ENCODE measurements around the gene TNFRSF17. TPM values are rescaled to one million over a fixed set of nuclear protein-coding genes. Genes with fewer than 3 reads are reported as not detected.
"Not testable (repeated sequence)": the region's sequence is repeated elsewhere in the genome, so short reads cannot be mapped to it uniquely, and the experiment has no call there.

Gene TNFRSF17
- total and polyA plus RNA-seq, 4 experiments from 2014 or later: 3.0 TPM; not detected in 3

DNA sequence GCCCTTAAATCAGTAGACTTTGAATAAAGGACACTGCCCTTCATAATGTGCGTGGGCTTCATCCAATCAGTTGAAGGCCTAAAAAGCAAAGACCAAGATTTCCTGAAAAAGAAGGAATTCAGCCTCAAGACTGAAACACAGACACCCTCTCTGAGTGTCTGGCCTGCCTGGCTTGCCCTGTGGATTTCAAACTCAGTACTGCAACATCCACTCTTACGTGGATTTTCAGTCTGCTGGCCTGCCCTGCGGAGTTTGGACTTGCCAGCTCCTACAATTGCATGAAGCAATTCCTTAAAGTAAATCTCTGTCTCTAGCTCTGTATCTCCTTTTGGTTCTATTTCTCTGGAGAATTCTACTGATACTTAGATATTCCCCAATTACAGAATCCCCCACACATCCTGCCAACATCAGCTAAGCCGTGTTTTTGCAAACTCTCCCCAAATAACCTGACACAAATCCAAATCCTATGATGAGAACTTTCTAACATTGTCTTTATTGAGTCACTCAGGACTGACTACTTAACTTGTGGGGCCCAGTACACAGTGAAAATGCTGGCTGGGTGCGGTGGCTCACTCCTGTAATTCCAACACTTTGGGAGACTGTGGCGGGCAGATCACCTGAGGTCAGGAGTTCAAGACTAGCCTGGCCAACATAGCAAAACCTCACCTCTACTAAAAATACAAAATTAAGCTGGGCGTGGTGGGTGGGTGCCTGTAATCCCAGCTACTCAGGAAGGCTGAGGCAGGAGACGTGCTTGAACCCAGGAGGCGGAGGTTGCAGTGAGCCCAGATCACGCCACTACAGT, 7.2 kb upstream of the TNFRSF17 start:
- Mint-ChIP-seq H3K4me1 (no peaks in the 10 kb centered on the region), H3K36me3 (no peaks in the 10 kb centered on the region), H3K9me3 (no peaks in the 10 kb centered on the region), H3K4me3 (no peak overlapping the region), H3K27me3 (peaks cover 0 to 6% of the 10 kb centered on the region in 2 donors), H3K27ac (no peak overlapping the region)
- no peak overlapping the region for H3K27ac ChIP-seq (ENCODE audit: low read depth, low read length)
- H3K36me3 ChIP-seq (ENCODE audit: insufficient read depth, low read length): no peaks in the 10 kb centered on the region
- no peaks in the 10 kb centered on the region for H3K9me3 ChIP-seq (ENCODE audit: control insufficient read depth in 1 of 2, low read length in 2 of 2)
- DNase-seq: no peak
- ChIA-PET CTCF (ENCODE audit: partially characterized antibody) (no interaction called here), POLR2A (ENCODE audit: partially characterized antibody) (no interaction called here)
- H3K4me1 ChIP-seq (ENCODE audit: insufficient read depth, low read length): no peaks in the 10 kb centered on the region
- no peaks in the 10 kb centered on the region for H3K27me3 ChIP-seq (ENCODE audit: insufficient read depth, low read length)
- intact Hi-C loops (cut with micrococcal nuclease): no loop called here
- no peak overlapping the region for H3K4me3 ChIP-seq (ENCODE audit: low read length in 2 of 2)

DNA sequence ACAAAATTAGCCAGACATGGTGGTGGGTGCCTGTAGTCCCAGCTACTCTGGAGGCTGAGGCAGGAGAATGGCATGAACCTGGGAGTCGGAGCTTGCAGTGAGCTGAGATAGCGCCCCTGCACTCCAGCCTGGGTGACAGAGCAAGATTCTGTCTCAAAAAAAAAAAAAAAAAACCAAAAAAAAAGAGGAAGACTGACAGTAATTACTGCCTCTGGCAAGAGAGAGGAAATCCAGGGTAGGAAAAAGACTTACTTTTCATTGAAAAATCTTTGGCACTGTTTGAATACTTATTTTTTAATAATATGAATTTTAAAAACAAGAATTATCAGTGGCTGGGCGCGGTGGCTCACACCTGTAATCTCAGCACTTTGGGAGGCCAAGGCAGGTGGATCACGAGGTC, 2.6 kb upstream of the TNFRSF17 start:
- H3K4me3 ChIP-seq (ENCODE audit: low read length in 2 of 2); POLR2A ChIA-PET (ENCODE audit: partially characterized antibody); DNase-seq; H3K27me3 Mint-ChIP-seq; H3K27ac Mint-ChIP-seq; H3K36me3 ChIP-seq (ENCODE audit: insufficient read depth, low read length); H3K4me1 ChIP-seq (ENCODE audit: insufficient read depth, low read length); intact Hi-C loops (cut with micrococcal nuclease); H3K4me3 Mint-ChIP-seq; H3K9me3 Mint-ChIP-seq; H3K36me3 Mint-ChIP-seq; H3K27ac ChIP-seq (ENCODE audit: low read depth, low read length); H3K4me1 Mint-ChIP-seq; H3K9me3 ChIP-seq (ENCODE audit: control insufficient read depth in 1 of 2, low read length in 2 of 2); CTCF ChIA-PET (ENCODE audit: partially characterized antibody); H3K27me3 ChIP-seq (ENCODE audit: insufficient read depth, low read length): not testable (repeated sequence)

DNA sequence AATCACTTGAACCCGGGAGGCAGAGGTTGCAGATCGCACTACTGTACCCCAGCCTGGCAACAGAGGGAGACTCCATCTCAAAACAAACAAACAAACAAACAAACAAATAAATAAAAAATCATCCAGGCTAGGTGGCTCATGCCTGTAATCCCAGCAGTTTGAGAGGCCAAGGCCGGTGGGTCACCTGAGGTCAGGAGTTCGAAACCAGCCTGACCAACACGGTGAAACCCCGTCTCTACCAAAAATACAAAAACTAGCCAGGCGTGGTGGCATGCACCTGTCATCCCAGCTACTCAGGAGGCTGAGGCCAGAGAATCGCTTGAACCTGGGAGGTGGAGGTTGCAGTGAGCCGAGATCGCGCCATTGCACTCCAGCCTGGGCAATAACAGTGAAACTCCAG, 2.0 kb upstream of the TNFRSF17 start:
- H3K27ac ChIP-seq (ENCODE audit: low read depth, low read length); H3K36me3 Mint-ChIP-seq; H3K4me3 Mint-ChIP-seq; intact Hi-C loops (cut with micrococcal nuclease); H3K36me3 ChIP-seq (ENCODE audit: insufficient read depth, low read length); POLR2A ChIA-PET (ENCODE audit: partially characterized antibody); H3K27me3 ChIP-seq (ENCODE audit: insufficient read depth, low read length); H3K4me1 Mint-ChIP-seq; H3K9me3 Mint-ChIP-seq; CTCF ChIA-PET (ENCODE audit: partially characterized antibody); DNase-seq; H3K4me1 ChIP-seq (ENCODE audit: insufficient read depth, low read length); H3K27ac Mint-ChIP-seq; H3K4me3 ChIP-seq (ENCODE audit: low read length in 2 of 2); H3K9me3 ChIP-seq (ENCODE audit: control insufficient read depth in 1 of 2, low read length in 2 of 2): not testable (repeated sequence)
- peaks cover 0 to 11% of the 10 kb centered on the region in 2 donors for H3K27me3 Mint-ChIP-seq

DNA sequence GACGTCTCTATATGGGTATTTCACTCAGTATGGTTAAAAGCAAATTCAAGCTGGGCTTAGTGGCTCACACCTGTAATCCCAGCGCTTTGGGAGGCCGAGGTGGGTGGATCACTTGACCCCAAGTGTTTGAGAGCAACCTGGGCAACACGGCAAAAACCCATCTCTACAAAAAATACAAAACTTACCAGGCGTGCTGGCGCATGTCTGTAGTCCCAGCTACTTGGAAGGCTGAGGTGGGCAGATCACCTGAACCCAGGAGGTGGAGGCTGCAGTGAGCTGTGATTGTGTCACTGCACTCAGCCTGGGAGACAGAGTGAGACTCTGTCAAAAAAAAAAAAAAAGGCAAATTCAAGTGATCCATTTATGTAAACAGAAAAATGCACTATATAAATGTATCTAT, 1.3 kb upstream of the TNFRSF17 start:
- no peaks in the 10 kb centered on the region for H3K36me3 Mint-ChIP-seq
- H3K27ac ChIP-seq (ENCODE audit: low read depth, low read length): no peak overlapping the region
- H3K9me3 Mint-ChIP-seq: no peaks in the 10 kb centered on the region
- DNase-seq: no peak
- peaks cover 0 to 11% of the 10 kb centered on the region in 2 donors for H3K27me3 Mint-ChIP-seq
- H3K9me3 ChIP-seq (ENCODE audit: control insufficient read depth in 1 of 2, low read length in 2 of 2): no peaks in the 10 kb centered on the region
- H3K4me1 Mint-ChIP-seq: peaks cover 0 to 1% (median 0%) of the 10 kb centered on the region in 4 donors
- ChIA-PET CTCF (ENCODE audit: partially characterized antibody) (no interaction called here), POLR2A (ENCODE audit: partially characterized antibody) (no interaction called here)
- no peaks in the 10 kb centered on the region for H3K4me1 ChIP-seq (ENCODE audit: insufficient read depth, low read length)
- no peaks in the 10 kb centered on the region for H3K27me3 ChIP-seq (ENCODE audit: insufficient read depth, low read length)
- H3K36me3 ChIP-seq (ENCODE audit: insufficient read depth, low read length): no peaks in the 10 kb centered on the region
- intact Hi-C loops (cut with micrococcal nuclease): no loop called here
- H3K4me3 Mint-ChIP-seq: no peak overlapping the region
- no peak overlapping the region for H3K27ac Mint-ChIP-seq
- no peak overlapping the region for H3K4me3 ChIP-seq (ENCODE audit: low read length in 2 of 2)

DNA sequence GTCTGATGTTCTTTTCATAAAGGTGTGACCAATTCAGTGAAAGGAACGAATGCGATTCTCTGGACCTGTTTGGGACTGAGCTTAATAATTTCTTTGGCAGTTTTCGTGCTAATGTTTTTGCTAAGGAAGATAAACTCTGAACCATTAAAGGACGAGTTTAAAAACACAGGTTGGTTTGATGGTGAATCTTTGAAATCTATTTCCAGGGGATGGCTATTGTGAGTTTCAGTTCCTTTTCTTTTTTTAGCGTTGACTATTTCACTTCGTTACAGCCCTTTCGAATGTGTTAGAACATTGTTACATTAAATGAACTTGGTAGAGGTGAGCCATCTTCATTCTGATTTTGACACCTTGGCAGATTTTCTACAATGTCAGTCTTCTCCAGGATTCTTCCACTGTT, 1.2 kb downstream of the TNFRSF17 start:
- H3K27me3 ChIP-seq (ENCODE audit: insufficient read depth, low read length): no peaks in the 10 kb centered on the region
- Mint-ChIP-seq H3K36me3 (no peaks in the 10 kb centered on the region), H3K4me3 (no peak overlapping the region), H3K27me3 (peaks cover 0 to 8% of the 10 kb centered on the region in 2 donors), H3K9me3 (no peaks in the 10 kb centered on the region), H3K27ac (no peak overlapping the region), H3K4me1 (peaks cover 0 to 1% (median 0%) of the 10 kb centered on the region in 4 donors)
- H3K36me3 ChIP-seq (ENCODE audit: insufficient read depth, low read length): no peaks in the 10 kb centered on the region
- H3K4me3 ChIP-seq (ENCODE audit: low read length in 2 of 2): no peak overlapping the region
- DNase-seq: no peak
- intact Hi-C loops (cut with micrococcal nuclease): no loop called here
- no peaks in the 10 kb centered on the region for H3K4me1 ChIP-seq (ENCODE audit: insufficient read depth, low read length)
- H3K27ac ChIP-seq (ENCODE audit: low read depth, low read length): no peak overlapping the region
- ChIA-PET CTCF (ENCODE audit: partially characterized antibody) (no interaction called here), POLR2A (ENCODE audit: partially characterized antibody) (no interaction called here)
- no peaks in the 10 kb centered on the region for H3K9me3 ChIP-seq (ENCODE audit: control insufficient read depth in 1 of 2, low read length in 2 of 2)

DNA sequence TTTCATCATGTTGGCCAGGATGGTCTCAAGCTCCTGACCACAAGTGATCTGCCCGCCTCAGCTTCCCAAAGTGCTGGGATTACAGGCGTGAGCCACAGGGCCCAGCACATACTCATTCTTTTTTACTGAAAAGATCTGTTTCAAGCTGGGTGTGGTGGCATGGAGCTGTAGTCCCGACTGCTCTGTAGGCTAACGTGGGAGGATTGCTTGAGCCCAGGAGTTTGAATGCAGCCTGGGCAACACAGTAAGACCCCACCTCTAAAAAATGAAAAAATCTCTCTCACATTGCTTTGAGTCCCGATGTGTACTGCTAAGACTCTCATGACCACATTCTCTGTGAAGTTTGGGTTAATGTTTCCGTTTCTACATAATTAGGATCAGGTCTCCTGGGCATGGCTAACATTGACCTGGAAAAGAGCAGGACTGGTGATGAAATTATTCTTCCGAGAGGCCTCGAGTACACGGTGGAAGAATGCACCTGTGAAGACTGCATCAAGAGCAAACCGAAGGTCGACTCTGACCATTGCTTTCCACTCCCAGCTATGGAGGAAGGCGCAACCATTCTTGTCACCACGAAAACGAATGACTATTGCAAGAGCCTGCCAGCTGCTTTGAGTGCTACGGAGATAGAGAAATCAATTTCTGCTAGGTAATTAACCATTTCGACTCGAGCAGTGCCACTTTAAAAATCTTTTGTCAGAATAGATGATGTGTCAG, 2.3 kb downstream of the TNFRSF17 start:
- no peaks in the 10 kb centered on the region for H3K36me3 ChIP-seq (ENCODE audit: insufficient read depth, low read length)
- CTCF ChIA-PET (ENCODE audit: partially characterized antibody): interaction anchor here (0.6 kb wide), 2 partner anchors 14 to 649 kb away, joined by 3 read pairs; no protein-coding TSS in a partner anchor
- H3K27ac ChIP-seq (ENCODE audit: low read depth, low read length): no peak overlapping the region
- H3K4me3 Mint-ChIP-seq: no peak overlapping the region
- H3K27me3 ChIP-seq (ENCODE audit: insufficient read depth, low read length): no peaks in the 10 kb centered on the region
- no peak overlapping the region for H3K4me3 ChIP-seq (ENCODE audit: low read length in 2 of 2)
- H3K27ac Mint-ChIP-seq: no peak overlapping the region
- no peaks in the 10 kb centered on the region for H3K4me1 ChIP-seq (ENCODE audit: insufficient read depth, low read length)
- no peaks in the 10 kb centered on the region for H3K9me3 Mint-ChIP-seq
- H3K4me1 Mint-ChIP-seq: peaks cover 0 to 1% (median 0%) of the 10 kb centered on the region in 4 donors
- H3K36me3 Mint-ChIP-seq: no peaks in the 10 kb centered on the region
- H3K27me3 Mint-ChIP-seq: peaks cover 0 to 8% of the 10 kb centered on the region in 2 donors
- intact Hi-C loops (cut with micrococcal nuclease): no loop called here
- POLR2A ChIA-PET (ENCODE audit: partially characterized antibody): no interaction called here
- no peak for DNase-seq
- H3K9me3 ChIP-seq (ENCODE audit: control insufficient read depth in 1 of 2, low read length in 2 of 2): no peaks in the 10 kb centered on the region

DNA sequence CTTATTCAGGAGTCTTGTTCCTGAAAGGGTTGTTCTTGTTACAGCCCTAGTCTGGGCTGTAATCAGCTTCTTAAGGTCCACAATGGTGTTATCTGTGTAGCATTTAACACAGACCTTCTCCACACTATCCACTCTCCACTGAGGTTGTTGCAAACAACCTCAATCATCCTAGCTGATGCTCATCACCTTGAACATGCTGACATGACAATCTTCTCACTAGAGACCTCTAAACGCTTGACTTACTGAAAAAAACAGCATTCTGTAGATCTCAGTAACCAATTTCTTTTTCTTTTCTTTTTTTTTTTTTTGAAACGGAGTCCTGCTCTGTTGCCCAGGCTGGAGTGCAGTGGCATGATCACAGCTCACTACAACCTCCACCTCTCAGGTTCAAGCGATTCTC, 3.6 kb downstream of the TNFRSF17 start:
- Mint-ChIP-seq H3K36me3 (no peaks in the 10 kb centered on the region), H3K27ac (no peak overlapping the region), H3K4me1 (peaks cover 0 to 1% (median 0%) of the 10 kb centered on the region in 4 donors), H3K9me3 (no peaks in the 10 kb centered on the region), H3K4me3 (no peak overlapping the region), H3K27me3 (peaks cover 0 to 8% of the 10 kb centered on the region in 2 donors)
- Histone ChIP-seq H3K27ac (ENCODE audit: low read depth, low read length) (no peak overlapping the region), H3K9me3 (ENCODE audit: control insufficient read depth in 1 of 2, low read length in 2 of 2) (no peaks in the 10 kb centered on the region), H3K36me3 (ENCODE audit: insufficient read depth, low read length) (no peaks in the 10 kb centered on the region), H3K27me3 (ENCODE audit: insufficient read depth, low read length) (no peaks in the 10 kb centered on the region), H3K4me1 (ENCODE audit: insufficient read depth, low read length) (no peaks in the 10 kb centered on the region), H3K4me3 (ENCODE audit: low read length in 2 of 2) (no peak overlapping the region)
- ChIA-PET CTCF (ENCODE audit: partially characterized antibody) (no interaction called here), POLR2A (ENCODE audit: partially characterized antibody) (no interaction called here)
- intact Hi-C loops (cut with micrococcal nuclease): no loop called here
- no peak for DNase-seq

All from CD4-positive, alpha-beta memory T cell (primary cell).